HG02623 (cell line): ENCODE data around the gene FCHSD2.
"Not testable (repeated sequence)": the region's sequence is repeated elsewhere in the genome, so short reads cannot be mapped to it uniquely, and the experiment has no call there.

Experiments
- ATAC-seq: cut with Tn5 transposase; IDR thresholded peaks from one replicate; pipeline ENCODE4 v1.9.1; 2021; ENCODE audit warnings: moderate library complexity; ENCODE audit not compliant: unreplicated experiment

FCHSD2 gene

GRCh38 chr11:72897506-72897905, 244.6 kb downstream of the FCHSD2 start:
- ATAC-seq: no peak

GRCh38 chr11:72896431-72896830, 245.7 kb downstream of the FCHSD2 start:
- no peak for ATAC-seq

GRCh38 chr11:72890881-72891280, 251.2 kb downstream of the FCHSD2 start:
- ATAC-seq: no peak

- ATAC-seq: no peak
Measured at GRCh38 chr11:72886619-72887018, 255.5 kb downstream of the FCHSD2 start.

GRCh38 chr11:72885749-72886609, 256.1 kb downstream of the FCHSD2 start:
- no peak for ATAC-seq

DNA sequence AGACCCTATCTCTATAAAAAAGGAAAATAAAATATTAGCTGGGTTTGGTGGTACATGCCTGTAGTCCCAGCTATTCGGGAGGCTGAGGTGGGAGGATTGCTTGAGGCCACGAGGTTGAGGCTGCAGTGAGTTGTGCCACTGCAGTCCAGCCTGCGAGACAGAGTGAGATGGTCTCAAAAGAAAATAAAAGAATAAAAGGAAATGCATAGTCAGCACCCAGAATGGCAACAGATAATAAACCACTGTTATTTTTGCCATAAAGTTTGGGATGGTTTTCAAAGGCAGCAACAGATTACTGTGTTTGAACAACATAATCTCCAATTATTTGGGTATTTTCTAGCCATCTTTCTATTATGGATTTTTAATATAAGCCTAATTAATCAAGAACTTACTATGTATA, 266.0 kb downstream of the FCHSD2 start:
- ATAC-seq: no peak

DNA sequence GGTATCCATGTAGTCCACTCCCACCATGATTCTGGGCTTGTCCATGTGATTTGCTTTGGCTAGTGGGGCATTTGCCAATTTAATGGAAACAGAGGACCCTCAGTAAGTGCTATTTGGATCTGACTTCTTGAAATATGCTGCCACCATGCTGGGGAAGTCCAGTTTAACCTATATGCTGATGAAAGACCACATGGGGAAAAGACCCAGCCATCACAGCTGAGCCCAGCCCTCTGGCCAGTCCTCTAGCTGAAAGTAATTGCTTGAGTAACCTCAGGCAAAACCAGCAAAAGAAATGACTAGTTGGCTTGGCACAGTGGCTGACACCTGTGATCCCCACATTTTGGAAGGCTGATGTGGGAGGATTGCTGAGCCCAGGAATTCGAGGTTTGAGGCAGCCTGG, 266.4 kb downstream of the FCHSD2 start:
- no peak for ATAC-seq

- ATAC-seq: no peak
Measured at GRCh38 chr11:72872012-72872411, 270.1 kb downstream of the FCHSD2 start.

DNA sequence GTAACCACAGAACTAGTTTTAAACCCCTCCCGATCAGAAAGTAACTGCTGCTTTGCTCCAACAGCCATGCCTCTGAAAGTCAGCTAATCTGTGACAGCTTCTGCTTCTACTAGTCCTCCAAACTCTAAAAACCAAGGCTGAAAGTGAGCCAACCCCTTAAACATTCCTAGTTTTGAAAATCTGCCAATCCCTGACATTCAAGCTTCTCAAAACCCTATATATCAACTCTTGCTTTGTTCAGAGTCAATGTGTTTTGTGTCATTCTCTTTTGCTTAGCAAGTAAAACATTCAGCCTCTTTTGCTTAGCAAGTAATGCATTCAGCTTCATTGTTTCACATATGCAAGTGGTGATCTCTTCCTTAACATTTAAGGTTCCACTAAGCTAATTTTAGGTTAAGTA, 271.0 kb downstream of the FCHSD2 start:
- no peak for ATAC-seq

DNA sequence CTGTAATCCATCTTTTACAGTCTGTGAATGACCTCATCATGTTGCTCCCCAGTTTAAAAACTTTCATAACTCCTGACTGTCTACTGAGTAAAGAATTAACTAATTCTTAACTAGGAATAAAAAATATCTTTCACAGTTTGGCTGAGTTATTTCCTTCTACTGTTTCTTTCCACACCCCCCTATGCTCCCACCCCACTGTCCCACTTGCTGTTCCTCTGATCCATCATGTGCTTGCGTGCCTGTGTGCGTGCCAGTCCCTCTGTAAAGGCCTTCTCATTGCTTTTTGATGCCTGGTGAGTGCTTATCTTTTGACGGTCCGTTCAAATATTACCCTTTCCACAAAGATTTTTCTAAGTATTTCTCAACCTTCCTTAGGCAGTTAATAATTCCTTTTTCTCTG, 272.3 kb downstream of the FCHSD2 start:
- ATAC-seq: no peak

- no peak for ATAC-seq
Measured at GRCh38 chr11:72867970-72868369, 274.1 kb downstream of the FCHSD2 start.

- no peak for ATAC-seq
Measured at GRCh38 chr11:72864702-72865655, 277.1 kb downstream of the FCHSD2 start.

GRCh38 chr11:72863916-72864315, 278.2 kb downstream of the FCHSD2 start:
- ATAC-seq: no peak

DNA sequence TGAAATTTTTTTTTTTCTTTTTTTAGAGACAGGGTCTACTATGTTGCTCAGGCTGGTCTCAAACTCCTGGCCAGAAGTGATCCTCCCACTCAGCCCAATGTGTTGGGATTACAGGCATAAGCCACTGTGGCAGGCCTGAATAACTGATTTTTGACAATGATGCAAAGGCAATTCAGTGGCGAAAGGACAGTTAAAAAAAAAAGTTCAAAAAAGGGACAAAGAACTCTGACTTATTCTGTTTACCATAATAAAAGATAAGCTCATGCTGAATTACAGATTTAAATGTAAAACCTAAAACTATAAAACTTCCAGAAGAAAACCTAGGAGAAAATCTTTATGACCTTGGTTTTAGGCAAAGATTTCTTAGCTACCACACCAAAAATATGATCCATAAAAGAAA, 279.0 kb downstream of the FCHSD2 start:
- ATAC-seq: no peak

DNA sequence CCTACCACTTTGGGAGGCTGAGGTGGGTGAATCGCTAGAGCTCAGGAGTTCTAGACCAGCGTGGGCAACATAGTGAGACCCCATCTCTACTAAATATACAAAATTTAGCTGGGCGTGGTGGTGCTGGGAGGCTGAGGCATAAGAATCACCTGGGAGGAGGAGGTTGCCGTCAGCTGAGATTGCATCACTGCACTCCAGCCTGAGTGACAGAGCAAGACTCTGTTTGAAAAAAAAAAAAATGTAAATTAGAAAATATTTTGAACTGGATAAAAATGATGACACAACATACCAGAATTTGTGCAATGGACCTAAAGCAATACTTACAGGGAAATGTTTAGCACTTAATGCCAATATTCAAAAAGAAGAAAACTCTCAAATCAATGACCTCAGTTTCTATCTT, 281.5 kb downstream of the FCHSD2 start:
- ATAC-seq: no peak

- no peak for ATAC-seq
Measured at GRCh38 chr11:72860010-72860409, 282.1 kb downstream of the FCHSD2 start.

DNA sequence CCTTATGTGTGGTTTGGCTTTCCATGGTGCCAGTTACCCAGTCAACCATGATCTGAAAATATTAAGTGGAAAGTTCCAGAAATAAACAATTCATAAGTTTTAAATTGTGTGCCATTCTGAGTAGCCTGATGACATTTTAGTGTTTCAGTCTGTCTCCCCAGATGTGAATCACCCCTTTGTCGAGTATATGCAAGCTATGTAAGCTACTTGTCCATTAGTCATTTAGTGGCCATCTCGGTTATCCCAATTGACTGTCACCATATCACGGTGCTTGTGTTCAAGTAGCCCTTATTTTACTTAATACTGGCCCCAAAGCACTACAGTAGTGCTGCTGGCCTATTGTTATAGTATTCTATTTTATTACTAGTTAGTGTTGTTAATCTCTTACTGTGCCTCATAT, 283.0 kb downstream of the FCHSD2 start:
- no peak for ATAC-seq

- not testable (repeated sequence) for ATAC-seq
Measured at GRCh38 chr11:72858267-72858666, 283.9 kb downstream of the FCHSD2 start.

DNA sequence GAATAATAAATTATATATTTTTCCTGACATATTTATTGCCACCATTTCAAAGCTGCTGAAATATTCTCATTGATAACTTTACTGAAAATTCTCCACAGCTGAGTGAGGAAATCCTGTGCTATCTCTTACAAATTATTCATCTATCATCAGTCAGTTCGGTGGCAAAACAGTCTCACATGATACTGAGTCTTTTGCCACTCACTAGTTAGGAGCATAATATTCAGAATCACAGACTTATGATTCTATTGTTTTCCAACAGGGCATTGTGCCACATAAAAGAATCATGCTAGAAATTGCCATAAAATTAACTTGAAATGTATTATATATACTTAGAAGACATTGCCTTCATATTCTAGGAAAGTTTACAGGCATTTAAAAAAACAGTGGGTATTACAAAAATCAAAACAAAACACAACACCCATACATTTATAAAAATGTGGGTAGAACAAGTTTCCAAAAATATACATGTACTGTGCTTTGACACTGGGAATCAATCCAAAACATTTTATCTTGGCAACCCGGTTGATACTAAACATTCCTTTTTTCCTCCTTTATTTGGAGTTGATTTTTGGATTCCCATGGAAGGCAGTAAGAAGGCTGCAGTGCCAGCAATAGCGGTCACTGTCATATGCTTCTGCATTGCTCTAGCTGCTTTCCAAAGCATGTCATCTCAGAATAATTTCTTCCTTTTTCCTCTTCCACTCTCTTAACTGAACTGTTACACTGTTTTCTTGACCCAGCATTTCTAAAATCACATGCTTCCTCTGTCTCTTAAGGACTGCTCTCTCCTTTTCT, 285.4 kb downstream of the FCHSD2 start:
- ATAC-seq: no peak

- ATAC-seq: no peak
Measured at GRCh38 chr11:72856065-72856464, 286.1 kb downstream of the FCHSD2 start.

- no peak for ATAC-seq
Measured at GRCh38 chr11:72851726-72852125, 290.4 kb downstream of the FCHSD2 start.
